LHCN-M2 (cell line): ENCODE measurements around the gene MYO1H. TPM values are rescaled to one million over a fixed set of nuclear protein-coding genes. Genes with fewer than 3 reads are reported as not detected.
"Not testable (repeated sequence)": the region's sequence is repeated elsewhere in the genome, so short reads cannot be mapped to it uniquely, and the experiment has no call there.

ENCODE experiments used
- DNase-seq: peaks from one replicate; pipeline ENCODE4 v3.0.0-alpha.2; 2012; ENCODE audit warnings: low read depth
- total RNA-seq: library from RNA; depleted of rRNA; stranded (reverse); fragments of >200 nt; gene quantifications from 2 replicates; pipeline ENCODE4 v1.2.3, GENCODE V29; 2014

MYO1H gene
- total RNA-seq, 1 experiment from 2014 or later = not detected

GRCh38 chr12:109404841-109405240, 57.1 kb downstream of the MYO1H start:
- DNase-seq = not testable (repeated sequence)

- DNase-seq = not testable (repeated sequence)
Measured at GRCh38 chr12:109406147-109406546, 58.4 kb downstream of the MYO1H start.

DNA sequence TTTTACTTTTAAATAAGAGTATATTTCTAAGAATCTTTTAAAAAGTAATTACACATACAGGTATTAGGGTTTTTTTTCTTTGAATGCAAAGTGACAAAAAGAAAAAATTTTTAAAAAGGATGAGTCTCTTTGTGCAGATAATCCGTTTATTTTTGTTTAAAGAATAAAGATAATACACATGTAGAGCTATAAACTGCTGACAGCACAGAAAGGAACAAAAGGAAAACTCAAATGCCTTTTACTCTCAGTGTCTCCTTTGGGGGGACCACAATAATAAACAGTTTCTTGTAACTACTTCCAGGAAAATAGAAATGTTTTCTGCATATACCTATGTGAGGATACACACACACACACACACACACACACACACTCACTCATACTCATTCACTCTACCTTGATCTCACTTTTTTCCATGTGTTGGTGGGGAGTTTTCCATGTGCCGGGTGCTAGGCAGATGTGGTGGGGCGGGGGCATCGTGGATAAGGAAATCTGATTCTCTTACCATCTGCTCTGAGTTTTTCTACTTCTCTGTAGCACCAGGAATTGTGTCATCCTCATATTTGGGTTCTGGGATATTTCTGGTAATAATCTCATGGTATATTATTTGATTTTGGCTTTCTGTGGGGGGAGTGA, 71.3 kb downstream of the MYO1H start:
- no peak for DNase-seq

GRCh38 chr12:109421355-109422087, 73.8 kb downstream of the MYO1H start:
- DNase-seq = no peak

GRCh38 chr12:109422251-109422650, 74.6 kb downstream of the MYO1H start:
- DNase-seq = no peak

DNA sequence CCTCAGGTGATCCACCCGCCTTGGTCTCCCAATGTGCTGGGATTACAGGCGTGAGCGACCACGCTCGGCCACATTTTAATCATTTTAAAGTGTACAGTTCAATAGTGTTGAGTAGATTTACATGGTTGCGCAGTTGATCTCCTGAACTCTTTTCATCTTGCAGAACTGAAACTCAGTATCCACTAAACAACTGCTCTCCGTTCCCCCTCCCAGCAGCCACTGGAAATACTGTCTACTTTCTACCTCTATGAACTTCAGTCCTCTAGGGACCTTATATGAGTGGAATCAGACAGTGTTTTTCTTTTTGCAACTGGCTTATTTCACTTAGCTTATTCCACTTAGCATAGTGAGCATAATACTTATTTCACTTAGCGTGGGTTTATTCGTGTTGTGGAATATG, 75.7 kb downstream of the MYO1H start:
- no peak for DNase-seq

DNA sequence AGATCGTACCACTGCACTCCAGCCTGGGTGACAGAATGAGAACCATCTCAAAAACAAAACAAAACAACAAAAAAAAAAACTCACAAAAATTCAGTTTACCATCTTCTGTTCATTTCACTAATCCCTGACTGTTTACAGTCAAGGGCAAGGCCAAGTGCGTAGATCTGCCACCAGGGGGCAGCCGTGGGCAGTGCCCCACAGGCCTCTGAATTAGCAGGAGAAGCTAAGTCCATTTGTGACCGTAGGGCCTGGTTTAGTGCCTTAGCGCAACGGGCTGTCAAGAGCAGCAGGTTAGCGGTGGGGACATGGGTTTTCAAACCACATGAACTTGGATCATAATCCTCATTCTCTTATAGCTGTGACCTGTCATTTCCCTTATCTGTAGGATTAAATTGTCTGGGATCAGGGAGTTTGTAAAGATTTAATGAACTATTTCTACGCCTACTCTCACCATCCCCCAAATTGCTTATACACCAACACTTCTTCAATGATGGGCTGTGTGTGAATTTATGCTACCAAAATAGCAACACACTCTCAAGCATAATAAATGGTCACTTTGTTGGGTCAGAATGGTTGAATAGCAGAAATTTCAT, 80.4 kb downstream of the MYO1H start:
- peak; percentile 65 for DNase-seq

GRCh38 chr12:109428804-109429203, 81.1 kb downstream of the MYO1H start:
- not testable (repeated sequence) for DNase-seq

GRCh38 chr12:109430244-109430643, 82.5 kb downstream of the MYO1H start:
- no peak for DNase-seq

DNA sequence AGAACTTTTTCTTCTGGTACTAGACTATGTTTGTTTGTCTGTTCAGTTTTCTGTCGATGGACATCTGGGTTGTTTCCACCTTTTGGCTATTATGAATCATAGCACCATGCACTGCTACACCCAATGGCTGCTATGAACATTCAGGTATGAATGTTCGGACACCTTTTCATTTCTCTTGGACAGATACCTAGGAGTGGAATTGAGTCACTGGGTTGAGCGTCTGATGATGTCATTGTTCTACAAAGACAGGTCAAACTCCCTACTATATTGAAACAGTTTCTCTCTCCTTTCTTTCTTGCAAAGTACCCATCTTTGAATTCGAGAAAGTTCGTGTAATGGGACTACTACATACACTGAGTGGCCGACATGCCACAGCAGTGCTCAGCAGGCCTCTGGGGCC, 84.7 kb downstream of the MYO1H start:
- no peak for DNase-seq

GRCh38 chr12:109432842-109433304, 85.2 kb downstream of the MYO1H start:
- peak; percentile 60 for DNase-seq

- DNase-seq = no peak
Measured at GRCh38 chr12:109433618-109434017, 85.9 kb downstream of the MYO1H start.

DNA sequence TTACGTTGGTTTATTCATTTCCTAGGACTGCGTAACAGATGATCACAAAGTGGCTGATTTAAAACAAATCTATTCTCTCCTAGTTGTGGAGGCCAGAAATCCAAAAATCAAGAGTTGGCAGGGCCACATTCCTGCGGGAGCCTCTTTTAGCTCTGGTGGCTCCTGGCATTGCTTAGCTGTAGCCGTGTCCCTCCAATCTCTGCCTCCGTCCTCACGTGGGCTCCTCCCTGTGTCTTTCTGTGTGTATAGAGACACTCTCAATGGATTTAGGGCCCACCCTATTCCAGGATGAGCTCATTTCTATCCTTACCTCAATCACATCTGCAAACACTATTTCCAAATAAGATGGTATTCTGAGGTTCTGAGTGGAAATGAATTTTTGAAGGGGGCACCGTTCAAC, 86.9 kb downstream of the MYO1H start:
- DNase-seq = no peak

GRCh38 chr12:109435428-109436187, 87.9 kb downstream of the MYO1H start:
- DNase-seq = no peak

GRCh38 chr12:109436188-109436560, 88.5 kb downstream of the MYO1H start:
- DNase-seq = no peak

DNA sequence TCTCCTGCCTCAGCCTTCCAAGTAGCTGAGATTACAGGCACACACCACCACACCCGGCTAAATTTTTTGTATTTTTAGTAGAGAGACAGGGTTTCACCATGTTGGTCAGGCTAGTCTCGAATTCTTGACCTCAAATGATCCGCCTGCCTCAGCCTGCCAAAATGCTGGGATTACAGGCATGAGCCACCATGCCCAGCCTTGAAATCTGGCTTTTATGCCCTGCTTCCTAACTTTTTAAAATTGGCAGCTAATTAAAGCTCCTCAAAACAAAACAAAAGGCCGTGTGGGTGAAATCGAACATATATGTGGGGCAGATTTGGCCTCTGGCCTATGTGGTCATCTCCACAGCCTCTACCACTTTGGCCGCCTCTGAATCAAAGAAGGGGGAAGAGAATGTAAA, 91.5 kb downstream of the MYO1H start:
- no peak for DNase-seq

GRCh38 chr12:109439951-109440350, 92.3 kb downstream of the MYO1H start:
- not testable (repeated sequence) for DNase-seq

DNA sequence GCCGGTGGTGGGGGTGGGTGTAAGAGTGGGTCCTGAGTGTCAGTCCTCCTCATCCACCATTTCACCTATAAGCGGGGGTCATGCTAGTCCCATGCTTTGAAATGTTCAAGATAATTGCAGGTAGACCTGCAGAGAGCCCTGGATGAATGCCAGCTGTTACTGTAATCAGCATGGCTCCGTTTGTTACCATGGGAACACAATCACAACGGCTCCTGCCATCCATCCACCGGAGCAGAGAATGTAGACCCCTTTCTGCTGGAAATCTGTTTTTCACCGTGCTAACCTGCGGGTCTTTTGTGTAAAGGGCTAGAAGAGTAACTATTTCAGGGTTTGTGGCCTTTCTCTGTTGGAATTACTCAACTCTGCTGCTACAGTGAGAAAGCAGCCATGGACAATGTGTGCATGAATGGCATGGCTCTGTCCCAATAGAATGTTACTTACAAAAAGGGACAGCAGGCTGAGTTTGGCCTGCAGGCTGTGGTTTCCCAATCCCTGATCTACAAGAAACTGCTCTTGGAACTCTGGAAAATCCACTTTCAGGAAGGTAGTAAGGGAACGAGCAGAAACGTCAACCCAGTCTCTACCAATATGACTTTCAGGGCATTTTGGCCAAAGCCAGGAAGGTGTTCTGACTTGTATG, 93.3 kb downstream of the MYO1H start:
- DNase-seq = no peak

DNA sequence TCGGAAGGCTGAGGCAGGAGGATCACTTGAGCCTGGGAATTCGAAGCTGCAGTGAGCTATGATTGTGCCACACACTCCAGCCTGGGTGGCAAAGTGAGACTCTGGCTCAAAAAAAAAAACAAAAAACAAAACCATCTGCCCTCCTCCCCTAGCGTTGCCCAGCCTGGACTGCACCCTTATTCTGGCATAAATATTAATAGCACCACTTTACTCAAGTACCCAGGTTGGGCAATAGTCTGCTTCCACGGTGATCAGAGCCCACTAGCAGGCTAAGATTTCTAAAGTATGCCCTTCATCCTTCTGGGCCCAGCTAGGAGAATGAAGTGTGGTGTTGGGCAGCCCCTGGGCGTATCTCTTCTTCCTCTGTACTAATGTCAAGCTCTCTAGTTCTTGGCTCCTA, 96.1 kb downstream of the MYO1H start:
- no peak for DNase-seq

DNA sequence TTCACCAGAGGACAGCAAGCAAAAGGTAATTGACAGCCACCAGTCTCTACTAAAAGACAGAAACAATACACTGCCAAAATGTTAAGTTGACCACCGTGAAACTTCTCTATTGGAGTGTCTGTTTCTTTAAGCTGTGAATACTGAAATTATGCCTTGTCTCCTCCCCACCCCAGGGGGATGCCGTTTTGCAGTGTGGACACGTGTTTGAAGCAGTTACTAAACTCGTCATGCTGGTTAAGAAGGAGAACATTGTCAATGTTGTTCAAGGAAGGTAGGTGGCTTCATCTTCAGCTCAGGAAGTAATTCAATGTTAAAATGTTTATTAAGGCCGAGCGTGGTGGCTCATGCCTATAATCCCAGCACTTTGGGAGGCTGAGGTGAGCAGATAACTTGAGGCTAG, 96.6 kb downstream of the MYO1H start:
- no peak for DNase-seq

DNA sequence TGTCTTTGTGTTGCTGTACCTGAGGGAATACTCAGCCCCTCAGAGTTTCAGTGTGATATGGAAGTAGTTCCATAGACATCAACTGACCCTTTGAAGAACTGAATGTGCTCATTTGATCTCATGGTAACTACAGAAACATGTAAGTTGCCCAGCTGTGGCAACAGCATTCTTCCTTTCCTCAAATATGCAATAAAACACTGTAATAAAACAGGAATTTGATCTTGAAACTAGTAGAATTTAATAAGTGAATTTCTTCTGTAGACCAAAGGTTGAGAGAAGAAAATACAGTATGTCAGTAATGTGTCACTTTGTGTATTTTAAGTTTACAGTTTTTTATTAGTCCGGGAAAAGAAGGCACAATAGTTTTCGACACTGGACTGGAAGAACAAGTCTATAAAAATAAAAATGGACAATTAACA, 97.5 kb downstream of the MYO1H start:
- DNase-seq = peak; percentile 67

DNA sequence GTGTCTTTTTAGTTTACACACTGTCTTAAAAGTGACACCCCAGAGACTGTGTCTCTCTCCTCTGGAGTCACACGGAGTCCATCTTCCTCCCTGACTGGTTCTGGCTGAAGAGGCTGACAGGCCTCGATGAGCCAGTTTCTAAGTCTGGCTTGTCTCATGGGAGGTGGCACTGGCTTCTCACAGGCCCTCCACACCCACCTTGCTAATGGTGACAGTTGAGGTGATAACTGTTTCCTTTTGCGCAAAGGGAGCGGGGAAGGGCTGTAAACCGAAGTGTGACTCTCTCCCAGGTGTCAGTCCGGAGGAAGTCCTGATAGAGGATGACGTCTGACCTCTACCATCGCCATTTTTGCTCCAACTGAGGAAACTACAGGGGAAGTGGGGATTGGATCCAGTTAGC, 99.2 kb downstream of the MYO1H start:
- DNase-seq = no peak
